Measurements from ENCODE around the gene JAK3.

JAK3 gene

DNA sequence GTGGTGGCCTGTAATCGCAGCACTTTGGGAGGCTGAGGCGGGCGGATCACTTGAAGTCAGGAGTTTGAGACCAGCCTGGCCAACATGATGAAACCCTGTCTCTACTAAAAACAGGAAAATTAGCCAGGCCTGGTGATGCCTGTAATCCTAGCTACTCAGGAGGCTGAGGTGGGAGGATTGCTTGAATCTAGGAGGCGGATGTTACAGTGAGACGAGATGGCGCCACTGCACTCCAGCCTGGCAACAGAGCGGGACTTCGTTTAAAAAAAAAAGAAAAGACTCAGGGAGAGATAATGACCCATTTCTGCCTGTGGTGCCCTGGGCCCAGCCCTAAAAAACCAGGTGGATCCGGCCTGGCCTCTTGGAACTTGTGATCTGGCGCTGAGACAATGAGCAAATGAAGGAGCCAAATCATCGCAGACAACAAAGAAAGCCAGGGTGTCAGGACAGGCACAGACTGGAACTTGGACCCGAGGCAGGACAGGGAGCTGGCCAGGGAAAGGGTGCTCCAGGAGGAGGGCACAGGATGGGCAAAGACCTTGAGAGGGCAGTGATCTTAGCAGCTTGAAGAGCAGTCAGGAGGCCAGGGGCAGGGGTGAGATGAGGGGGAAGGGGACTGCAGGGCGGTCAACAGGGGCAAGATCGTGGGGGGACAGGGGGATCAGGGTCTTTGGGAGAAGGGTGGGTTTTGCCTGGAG lies 962 bp upstream of the JAK3 start:
- no peak overlapping the region for H3K4me3 ChIP-seq (ENCODE audit: low read depth, low read length, poor library complexity, severe bottlenecking)
- no peak overlapping the region for H3K9ac ChIP-seq (ENCODE audit: low read length)
- H3K9me3 ChIP-seq (ENCODE audit: low read length), result no peaks in the 10 kb centered on the region
- no peaks in the 10 kb centered on the region for H3K27me3 ChIP-seq (ENCODE audit: insufficient read depth, low read length)
- 0 out of 2 replicates have a peak overlapping the region, but pooled peaks have one; percentile 34 for H2AFZ ChIP-seq (ENCODE audit: low read length)
- no peaks in the 10 kb centered on the region for H3F3A ChIP-seq (ENCODE audit: insufficient read depth, low read length)
- TF ChIP-seq, protein P1, sequence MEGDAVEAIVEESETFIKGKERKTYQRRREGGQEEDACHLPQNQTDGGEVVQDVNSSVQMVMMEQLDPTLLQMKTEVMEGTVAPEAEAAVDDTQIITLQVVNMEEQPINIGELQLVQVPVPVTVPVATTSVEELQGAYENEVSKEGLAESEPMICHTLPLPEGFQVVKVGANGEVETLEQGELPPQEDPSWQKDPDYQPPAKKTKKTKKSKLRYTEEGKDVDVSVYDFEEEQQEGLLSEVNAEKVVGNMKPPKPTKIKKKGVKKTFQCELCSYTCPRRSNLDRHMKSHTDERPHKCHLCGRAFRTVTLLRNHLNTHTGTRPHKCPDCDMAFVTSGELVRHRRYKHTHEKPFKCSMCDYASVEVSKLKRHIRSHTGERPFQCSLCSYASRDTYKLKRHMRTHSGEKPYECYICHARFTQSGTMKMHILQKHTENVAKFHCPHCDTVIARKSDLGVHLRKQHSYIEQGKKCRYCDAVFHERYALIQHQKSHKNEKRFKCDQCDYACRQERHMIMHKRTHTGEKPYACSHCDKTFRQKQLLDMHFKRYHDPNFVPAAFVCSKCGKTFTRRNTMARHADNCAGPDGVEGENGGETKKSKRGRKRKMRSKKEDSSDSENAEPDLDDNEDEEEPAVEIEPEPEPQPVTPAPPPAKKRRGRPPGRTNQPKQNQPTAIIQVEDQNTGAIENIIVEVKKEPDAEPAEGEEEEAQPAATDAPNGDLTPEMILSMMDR (IDR thresholded peaks at IDR 0.05; ENCODE audit: low read length), result no peak
- no peak for TF ChIP-seq EZH2 (IDR thresholded peaks at IDR 0.05; ENCODE audit: borderline replicate concordance, low read length)
- H3K4me2 ChIP-seq (ENCODE audit: low read length), result no peak overlapping the region
- peaks cover 27% of the 10 kb centered on the region for H3K4me1 ChIP-seq (ENCODE audit: insufficient read depth, low read length, severe bottlenecking)
- no peaks in the 10 kb centered on the region for H4K20me1 ChIP-seq (ENCODE audit: insufficient read depth, low read length)
- H3K79me2 ChIP-seq (ENCODE audit: insufficient read depth, low read length), result no peaks in the 10 kb centered on the region
- H3K36me3 ChIP-seq (ENCODE audit: insufficient read depth, low read length), result no peaks in the 10 kb centered on the region
- no peaks in the 10 kb centered on the region for H3K9me2 ChIP-seq (ENCODE audit: low read depth, low read length)
- H3K27ac ChIP-seq (ENCODE audit: low read depth, low read length, poor library complexity, severe bottlenecking), result peak overlapping the region; percentile 66

DNA sequence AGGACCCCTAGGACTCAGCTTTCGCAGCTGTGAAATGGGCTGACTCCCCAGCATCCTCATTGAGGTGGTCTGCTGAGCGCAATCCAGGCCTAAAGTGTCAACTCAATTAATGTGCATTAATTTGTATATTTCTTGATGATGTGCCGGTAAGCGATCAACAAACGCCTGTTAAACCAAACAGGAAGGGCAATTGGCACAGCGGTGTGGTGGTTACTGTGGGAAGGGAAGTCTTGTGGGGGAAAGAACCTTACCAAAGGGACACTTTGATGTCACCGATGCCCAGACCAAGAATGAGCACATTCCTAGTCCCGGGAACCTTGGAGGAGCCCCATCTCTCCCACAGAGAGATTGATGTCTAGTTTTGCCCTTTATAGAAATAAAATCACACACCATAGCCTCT lies 1.6 kb downstream of the JAK3 start:
- Histone ChIP-seq H3K79me2 (ENCODE audit: insufficient read depth, low read length) (no peaks in the 10 kb centered on the region), H3K9me2 (ENCODE audit: low read depth, low read length) (no peaks in the 10 kb centered on the region), H2AFZ (ENCODE audit: low read length) (no peak overlapping the region), H3K4me3 (ENCODE audit: low read depth, low read length, poor library complexity, severe bottlenecking) (no peak overlapping the region), H3K4me2 (ENCODE audit: low read length) (no peak overlapping the region), H3K36me3 (ENCODE audit: insufficient read depth, low read length) (no peaks in the 10 kb centered on the region), H3F3A (ENCODE audit: insufficient read depth, low read length) (no peaks in the 10 kb centered on the region), H3K9me3 (ENCODE audit: low read length) (no peaks in the 10 kb centered on the region), H3K9ac (ENCODE audit: low read length) (no peak overlapping the region), H3K27me3 (ENCODE audit: insufficient read depth, low read length) (no peaks in the 10 kb centered on the region), H3K27ac (ENCODE audit: low read depth, low read length, poor library complexity, severe bottlenecking) (no peak overlapping the region), H3K4me1 (ENCODE audit: insufficient read depth, low read length, severe bottlenecking) (peaks cover 27% of the 10 kb centered on the region), H4K20me1 (ENCODE audit: insufficient read depth, low read length) (no peaks in the 10 kb centered on the region)
- TF ChIP-seq, protein P1 (IDR thresholded peaks at IDR 0.05; ENCODE audit: low read length), result no peak
- TF ChIP-seq EZH2 (IDR thresholded peaks at IDR 0.05; ENCODE audit: borderline replicate concordance, low read length), result no peak

- H3K79me2 ChIP-seq (ENCODE audit: insufficient read depth, low read length), result no peaks in the 10 kb centered on the region
- H3K9me3 ChIP-seq (ENCODE audit: low read length), result no peaks in the 10 kb centered on the region
- H3K27me3 ChIP-seq (ENCODE audit: insufficient read depth, low read length), result no peaks in the 10 kb centered on the region
- no peak overlapping the region for H2AFZ ChIP-seq (ENCODE audit: low read length)
- no peaks in the 10 kb centered on the region for H3F3A ChIP-seq (ENCODE audit: insufficient read depth, low read length)
- no peaks in the 10 kb centered on the region for H4K20me1 ChIP-seq (ENCODE audit: insufficient read depth, low read length)
- H3K4me3 ChIP-seq (ENCODE audit: low read depth, low read length, poor library complexity, severe bottlenecking), result no peak overlapping the region
- no peaks in the 10 kb centered on the region for H3K9me2 ChIP-seq (ENCODE audit: low read depth, low read length)
- H3K4me2 ChIP-seq (ENCODE audit: low read length), result no peak overlapping the region
- no peaks in the 10 kb centered on the region for H3K36me3 ChIP-seq (ENCODE audit: insufficient read depth, low read length)
- H3K27ac ChIP-seq (ENCODE audit: low read depth, low read length, poor library complexity, severe bottlenecking), result no peak overlapping the region
- H3K9ac ChIP-seq (ENCODE audit: low read length), result no peak overlapping the region
- H3K4me1 ChIP-seq (ENCODE audit: insufficient read depth, low read length, severe bottlenecking), result peaks cover 18% of the 10 kb centered on the region
- no peak for TF ChIP-seq EZH2 (IDR thresholded peaks at IDR 0.05; ENCODE audit: borderline replicate concordance, low read length)
- TF ChIP-seq, protein P1 (IDR thresholded peaks at IDR 0.05; ENCODE audit: low read length), result no peak
Observed at GRCh38 chr19:17843908-17844490, 3.8 kb downstream of the JAK3 start.
